ENCODE measurements around the gene GSTA5.
A peak's percentile ranks its signal among the peaks of the same experiment; 100 is the strongest.
"Not testable (repeated sequence)": the region's sequence is repeated elsewhere in the genome, so short reads cannot be mapped to it uniquely, and the experiment has no call there.

The GSTA5 gene

GRCh38 chr6:52858416-52858815 lies 17.8 kb upstream of the GSTA5 start:
- no peak overlapping the region for H3K4me3 ChIP-seq (ENCODE audit: low read depth, low read length)
- TF ChIP-seq CTCF (IDR thresholded peaks at IDR 0.05; ENCODE audit: borderline replicate concordance, insufficient read depth, low read depth, low read length) = no peak

GRCh38 chr6:52856137-52856536 lies 15.5 kb upstream of the GSTA5 start:
- H3K4me3 ChIP-seq (ENCODE audit: low read depth, low read length) = not testable (repeated sequence)

GRCh38 chr6:52849137-52849536 lies 8.5 kb upstream of the GSTA5 start:
- no peak for TF ChIP-seq CTCF (IDR thresholded peaks at IDR 0.05; ENCODE audit: borderline replicate concordance, insufficient read depth, low read depth, low read length)
- H3K4me3 ChIP-seq (ENCODE audit: low read depth, low read length) = no peak overlapping the region

- TF ChIP-seq CTCF (IDR thresholded peaks at IDR 0.05; ENCODE audit: borderline replicate concordance, insufficient read depth, low read depth, low read length) = no peak
- H3K4me3 ChIP-seq (ENCODE audit: low read depth, low read length) = no peak overlapping the region
These were observed 5.4 kb upstream of the GSTA5 start for GRCh38 chr6:52846002-52846401.

- no peak overlapping the region for H3K4me3 ChIP-seq (ENCODE audit: low read depth, low read length)
- TF ChIP-seq CTCF (IDR thresholded peaks at IDR 0.05; ENCODE audit: borderline replicate concordance, insufficient read depth, low read depth, low read length) = no peak
These were observed 3.0 kb upstream of the GSTA5 start for GRCh38 chr6:52843605-52844004.

- no peak overlapping the region for H3K4me3 ChIP-seq (ENCODE audit: low read depth, low read length)
- peak; percentile 80 for TF ChIP-seq CTCF (IDR thresholded peaks at IDR 0.05; ENCODE audit: borderline replicate concordance, insufficient read depth, low read depth, low read length)
These were observed 1.2 kb downstream of the GSTA5 start for GRCh38 chr6:52839124-52840055.

- TF ChIP-seq CTCF (IDR thresholded peaks at IDR 0.05; ENCODE audit: borderline replicate concordance, insufficient read depth, low read depth, low read length) = no peak
These were observed 6.1 kb downstream of the GSTA5 start for GRCh38 chr6:52834481-52834880.

GRCh38 chr6:52830869-52831268 lies 9.7 kb downstream of the GSTA5 start:
- not testable (repeated sequence) for H3K4me3 ChIP-seq (ENCODE audit: low read depth, low read length)

More at GRCh38 chr6:52834481-52834880, 6.1 kb downstream of the GSTA5 start:
- no peak overlapping the region for H3K4me3 ChIP-seq (ENCODE audit: low read depth, low read length)

All from GM12875 (cell line).